K562 (cell line): ENCODE results near the gene ATM. TPM values are rescaled to one million over a fixed set of nuclear protein-coding genes. Genes with fewer than 3 reads are reported as not detected.

Experiments
- ATAC-seq: fragments of 200-7000 bp; cut with Tn5 transposase; 3 replicates; pipeline ENCODE4 v1.9.1; 2020; ENCODE audit warnings: moderate library complexity
- BruUV-seq: library from RNA; stranded (reverse); fragments of 400-500 nt; replicated peaks from 2 replicates; lab custom pipeline; 2021; lab: Mats Ljungman, UMichigan
- CTCF ChIA-PET: fragments of 300-600 bp; formaldehyde crosslinking; extraction: SDS; loops from one replicate; lab custom pipeline; 2021; ENCODE audit warnings: low intra/inter-chr PET ratio; lab: Yijun Ruan, JAX
- POLR2A ChIA-PET: fragments of 300-600, 350-650 bp; sonication (Branson Sonifier 250); formaldehyde crosslinking; extraction: SDS; loops from one replicate; lab custom pipeline; 2021; ENCODE audit warnings: antibody characterized with exemption, inconsistent platforms; lab: Yijun Ruan, JAX
- DNase-seq, 4 experiments: peaks; one replicate each; pipeline versions ENCODE4 v3.0.0 to v3.0.0-alpha.2; 2011 to 2018; ENCODE audit warnings: low spot score in 3 of 4, mixed read lengths in 3 of 4; ENCODE audit errors: extremely low read depth in 1 of 4
- FAIRE-seq: peaks from 2 replicates; lab custom pipeline; 2011; peaks lifted over from hg19 to GRCh38; lab: Jason Lieb, UNC
- H2AFZ ChIP-seq: 2 replicates; pipeline ENCODE4 v1.6.0; 2011; ENCODE audit warnings: low read depth, low read length, control low read depth, inconsistent platforms
- H3K27ac ChIP-seq: fragments of 200-600 bp; 3 replicates; pipeline ENCODE4 v1.8.0; 2011; ENCODE audit warnings: low read depth, mild to moderate bottlenecking, control low read depth, inconsistent platforms, low read length, moderate library complexity, mixed read lengths; ENCODE audit errors: extremely low read depth
- H3K27me3 ChIP-seq, 2 experiments: fragments of 300-600 bp in 1 of 2; 2 replicates in 1 of 2; 3 replicates in 1 of 2; pipeline versions ENCODE4 v1.6.0 to v1.8.0; 2011; ENCODE audit warnings: inconsistent platforms in 2 of 2, low read length in 2 of 2, mild to moderate bottlenecking in 1 of 2, mixed read lengths in 1 of 2, moderate library complexity in 1 of 2; ENCODE audit not compliant: control insufficient read depth in 2 of 2, insufficient read depth in 2 of 2
- H3K36me3 ChIP-seq: fragments of 300-600 bp; 3 replicates; pipeline ENCODE4 v1.8.0; 2011; ENCODE audit warnings: mild to moderate bottlenecking, low read length, inconsistent platforms; ENCODE audit not compliant: control insufficient read depth, insufficient read depth
- H3K4me1 ChIP-seq, 2 experiments: fragments of 200-600 bp in 1 of 2; replicated peaks in 1 of 2; 2 replicates in 1 of 2; 3 replicates in 1 of 2; pipeline versions ENCODE4 v1.5.1 to v1.8.0; 2011; ENCODE audit warnings: inconsistent platforms in 2 of 2, low read length in 2 of 2, mild to moderate bottlenecking in 1 of 2, mixed read lengths in 1 of 2, moderate library complexity in 1 of 2; ENCODE audit not compliant: control insufficient read depth in 2 of 2, insufficient read depth in 2 of 2
- H3K4me2 ChIP-seq: 2 replicates; pipeline ENCODE4 v1.6.1; 2011; ENCODE audit warnings: low read length, control low read depth, inconsistent platforms, mixed read lengths; ENCODE audit not compliant: insufficient read depth
- H3K4me3 ChIP-seq: fragments of 200-600 bp; sonication (generic), shearing (Covaris generic); 2 replicates; pipeline ENCODE4 v1.5.1; 2016; ENCODE audit warnings: control low read depth, inconsistent platforms
- H3K79me2 ChIP-seq: fragments of 200-600 bp; 3 replicates; pipeline ENCODE4 v1.8.0; 2011; ENCODE audit warnings: low read length, inconsistent platforms; ENCODE audit not compliant: control insufficient read depth, insufficient read depth
- H3K9ac ChIP-seq, 2 experiments: 2 replicates each; pipeline versions ENCODE4 v1.6.0 to v1.6.1; 2011; ENCODE audit warnings: low read depth in 2 of 2, low read length in 2 of 2, control low read depth in 1 of 2, inconsistent platforms in 1 of 2, mild to moderate bottlenecking in 1 of 2, mixed read lengths in 1 of 2; ENCODE audit not compliant: insufficient read depth in 1 of 2
- H3K9me1 ChIP-seq: one replicate; pipeline ENCODE4 v1.6.0; 2011; ENCODE audit warnings: inconsistent platforms, mild to moderate bottlenecking, low read length, moderate library complexity; ENCODE audit not compliant: control insufficient read depth, insufficient read depth
- H3K9me3 ChIP-seq: replicated peaks from 2 replicates; pipeline ENCODE4 v1.5.1; 2011; ENCODE audit warnings: low read depth, low read length, inconsistent platforms; ENCODE audit not compliant: control insufficient read depth, insufficient read depth
- H4K20me1 ChIP-seq: replicated peaks from 2 replicates; pipeline ENCODE4 v1.6.1; 2011; ENCODE audit warnings: low read length, inconsistent platforms, mixed read lengths; ENCODE audit not compliant: control insufficient read depth, insufficient read depth
- CEBPB ChIP-seq: fragments of 450-650 bp; IDR thresholded peaks from 2 replicates; pipeline ENCODE4 v1.6.1; 2016; ENCODE audit warnings: missing genetic modification characterization, missing compliant biosample characterization
- MEIS2 ChIP-seq: fragments of 450-650 bp; IDR thresholded peaks from 2 replicates; pipeline ENCODE4 v1.6.1; 2014; ENCODE audit warnings: mild to moderate bottlenecking; ENCODE audit not compliant: partially characterized antibody
- MTA1 ChIP-seq: fragments of 450-650 bp; IDR thresholded peaks from 2 replicates; pipeline ENCODE4 v1.6.1; 2017; ENCODE audit warnings: borderline replicate concordance
- NCOA6 ChIP-seq: fragments of 450-650 bp; IDR thresholded peaks from 2 replicates; pipeline ENCODE4 v1.6.1; 2017; ENCODE audit warnings: mild to moderate bottlenecking
- NEUROD1 ChIP-seq: fragments of 150-350 bp; IDR thresholded peaks from 2 replicates; pipeline ENCODE4 v1.6.1; 2014; ENCODE audit warnings: borderline replicate concordance, low read length, low read depth; ENCODE audit not compliant: partially characterized antibody
- PML ChIP-seq: IDR thresholded peaks from 2 replicates; pipeline ENCODE4 v1.6.1; 2012; ENCODE audit warnings: low read length, inconsistent platforms
- POLR2H ChIP-seq: IDR thresholded peaks from 2 replicates; pipeline ENCODE4 v1.6.1; 2016; ENCODE audit warnings: missing genetic modification characterization, low read depth, mild to moderate bottlenecking, control low read depth, missing compliant biosample characterization, moderate library complexity
- RFX5 ChIP-seq: IDR thresholded peaks from 2 replicates; pipeline ENCODE4 v1.6.1; 2011; ENCODE audit warnings: low read depth, mild to moderate bottlenecking, improper control_type of control experiment, low read length
- TARDBP ChIP-seq: fragments of 450-650 bp; IDR thresholded peaks from 2 replicates; pipeline ENCODE4 v1.6.1; 2016
- U2AF2 ChIP-seq: fragments of 200-400 bp; formaldehyde crosslinking; optimal IDR thresholded peaks from 2 replicates; pipeline ENCODE3; 2017; ENCODE audit warnings: low read depth, mild to moderate bottlenecking, low read length
- ZNF23 ChIP-seq: fragments of 250-450 bp; sonication (Bioruptor Pico); IDR thresholded peaks from 2 replicates; pipeline ENCODE4 v1.4.0; 2020; ENCODE audit warnings: mild to moderate bottlenecking
- WGBS: fragments of 100-300 bp; shearing (Covaris generic); methylation state at CpG from one replicate; pipeline ENCODE4 v1.1.6; 2016; ENCODE audit warnings: low coverage, mixed read lengths; ENCODE audit not compliant: insufficient coverage; ENCODE audit errors: missing lambda C conversion rate; 5-methylcytosine and 5-hydroxymethylcytosine counted together
- in situ Hi-C: fragments of 300-500 bp; cut with MboI; formaldehyde crosslinking; loops from 4 replicates; pipeline ENCODE4 v1.15.0; 2018; ENCODE audit warnings: inconsistent platforms, mixed read lengths
- intact Hi-C: fragments of 100-400 bp; cut with micrococcal nuclease; formaldehyde crosslinking; loops from 2 replicates; pipeline ENCODE4 v1.14.2; 2022
- polyA plus RNA-seq, 8 experiments: library from polyadenylated mRNA; depleted of rRNA in 4 of 8; stranded (reverse) in 5 of 8; unstranded in 3 of 8; fragments of >200 nt; fragmentation: Nextera tagmentation in 2 of 8; fragmentation: Illumina TruSeq in 1 of 8; extraction: Ambion mirVana in 2 of 8; extraction: Trizol in 1 of 8; gene quantifications; 2 replicates each; pipeline versions ENCODE4 v1.2.1 to v1.2.3, GENCODE V29; 2011 to 2014; ENCODE audit warnings: inconsistent platforms in 1 of 8, missing spikeins in 1 of 8
- total RNA-seq, 7 experiments: library from RNA; depleted of rRNA in 6 of 7; stranded (reverse); fragments of >200 nt in 6 of 7; fragmentation: Illumina TruSeq in 2 of 7; extraction: Trizol in 2 of 7; gene quantifications; 2 replicates each; pipeline versions ENCODE4 v1.2.1 to v1.2.3, GENCODE V29; 2011 to 2021; ENCODE audit warnings: low replicate concordance in 1 of 7
- TF ChIP-seq, protein P1 (sequence below), 2 experiments: fragments of 450-650 bp; formaldehyde crosslinking in 1 of 2; IDR thresholded peaks; 2 replicates each; pipeline versions ENCODE4 v1.4.0 to v1.6.1; 2014 to 2020; ENCODE audit warnings: mild to moderate bottlenecking in 2 of 2, borderline replicate concordance in 1 of 2, low read depth in 1 of 2
- TF ChIP-seq, protein P2 (sequence below): fragments of 450-650 bp; formaldehyde crosslinking; IDR thresholded peaks from 2 replicates; pipeline ENCODE4 v1.4.0; 2020; ENCODE audit warnings: mild to moderate bottlenecking
- TF ChIP-seq, protein P3 (sequence below), 2 experiments: fragments of 450-650 bp in 1 of 2; sonication (generic) in 1 of 2; formaldehyde crosslinking in 1 of 2; IDR thresholded peaks in 1 of 2; conservative IDR thresholded peaks in 1 of 2; 2 replicates each; pipeline versions ENCODE4 v1.6.1 to v1.8.1; 2016 to 2023; ENCODE audit warnings: mild to moderate bottlenecking in 2 of 2, moderate library complexity in 2 of 2, inconsistent platforms in 1 of 2, missing genetic modification reagents in 1 of 2

ATM gene
- total and polyA plus RNA-seq, 9 of the 15 experiments (the other 6 are each of a cell fraction or from before 2014, with no cell fraction given) = 8.3 to 46.8 (median 26.2) TPM

DNA sequence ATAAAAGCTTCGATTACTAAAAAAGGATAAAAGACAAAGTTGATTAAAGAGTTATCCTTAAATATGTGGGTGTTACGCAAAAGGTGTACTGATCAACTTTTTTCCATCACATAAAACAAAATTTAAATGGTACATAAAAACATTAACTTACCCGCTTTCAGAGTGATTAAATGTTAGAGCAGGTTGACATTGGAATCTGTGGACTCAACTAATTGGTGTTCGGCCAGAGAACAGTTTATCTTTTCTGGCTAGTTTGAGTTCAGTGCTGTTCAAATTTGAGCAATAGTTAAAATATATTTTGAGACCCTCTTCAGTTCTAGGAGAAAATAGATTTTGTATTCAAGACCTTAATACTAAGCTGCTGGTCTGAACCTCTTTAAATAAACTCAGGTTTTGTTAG lies 56.1 kb downstream of the ATM start:
- FAIRE-seq (no peak), DNase-seq (no peak)
- 90% methylated on average over 4 of the region's 4 CpGs for WGBS
- TF ChIP-seq TARDBP (no peak), NCOA6 (no peak), CEBPB (tag) (no peak), PML (no peak), POLR2H (tag) (no peak), ZNF23 (no peak), RFX5 (no peak), NEUROD1 (no peak), MEIS2 (no peak), U2AF2 (no peak), MTA1 (no peak)
- TF ChIP-seq, protein P1, sequence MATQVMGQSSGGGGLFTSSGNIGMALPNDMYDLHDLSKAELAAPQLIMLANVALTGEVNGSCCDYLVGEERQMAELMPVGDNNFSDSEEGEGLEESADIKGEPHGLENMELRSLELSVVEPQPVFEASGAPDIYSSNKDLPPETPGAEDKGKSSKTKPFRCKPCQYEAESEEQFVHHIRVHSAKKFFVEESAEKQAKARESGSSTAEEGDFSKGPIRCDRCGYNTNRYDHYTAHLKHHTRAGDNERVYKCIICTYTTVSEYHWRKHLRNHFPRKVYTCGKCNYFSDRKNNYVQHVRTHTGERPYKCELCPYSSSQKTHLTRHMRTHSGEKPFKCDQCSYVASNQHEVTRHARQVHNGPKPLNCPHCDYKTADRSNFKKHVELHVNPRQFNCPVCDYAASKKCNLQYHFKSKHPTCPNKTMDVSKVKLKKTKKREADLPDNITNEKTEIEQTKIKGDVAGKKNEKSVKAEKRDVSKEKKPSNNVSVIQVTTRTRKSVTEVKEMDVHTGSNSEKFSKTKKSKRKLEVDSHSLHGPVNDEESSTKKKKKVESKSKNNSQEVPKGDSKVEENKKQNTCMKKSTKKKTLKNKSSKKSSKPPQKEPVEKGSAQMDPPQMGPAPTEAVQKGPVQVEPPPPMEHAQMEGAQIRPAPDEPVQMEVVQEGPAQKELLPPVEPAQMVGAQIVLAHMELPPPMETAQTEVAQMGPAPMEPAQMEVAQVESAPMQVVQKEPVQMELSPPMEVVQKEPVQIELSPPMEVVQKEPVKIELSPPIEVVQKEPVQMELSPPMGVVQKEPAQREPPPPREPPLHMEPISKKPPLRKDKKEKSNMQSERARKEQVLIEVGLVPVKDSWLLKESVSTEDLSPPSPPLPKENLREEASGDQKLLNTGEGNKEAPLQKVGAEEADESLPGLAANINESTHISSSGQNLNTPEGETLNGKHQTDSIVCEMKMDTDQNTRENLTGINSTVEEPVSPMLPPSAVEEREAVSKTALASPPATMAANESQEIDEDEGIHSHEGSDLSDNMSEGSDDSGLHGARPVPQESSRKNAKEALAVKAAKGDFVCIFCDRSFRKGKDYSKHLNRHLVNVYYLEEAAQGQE (IDR thresholded peaks at IDR 0.05; ENCODE audit: borderline replicate concordance) = no peak
- TF ChIP-seq, protein P1 (CRISPR knock-in tag; IDR thresholded peaks at IDR 0.05; ENCODE audit: low read depth) = no peak
- TF ChIP-seq, protein P2, sequence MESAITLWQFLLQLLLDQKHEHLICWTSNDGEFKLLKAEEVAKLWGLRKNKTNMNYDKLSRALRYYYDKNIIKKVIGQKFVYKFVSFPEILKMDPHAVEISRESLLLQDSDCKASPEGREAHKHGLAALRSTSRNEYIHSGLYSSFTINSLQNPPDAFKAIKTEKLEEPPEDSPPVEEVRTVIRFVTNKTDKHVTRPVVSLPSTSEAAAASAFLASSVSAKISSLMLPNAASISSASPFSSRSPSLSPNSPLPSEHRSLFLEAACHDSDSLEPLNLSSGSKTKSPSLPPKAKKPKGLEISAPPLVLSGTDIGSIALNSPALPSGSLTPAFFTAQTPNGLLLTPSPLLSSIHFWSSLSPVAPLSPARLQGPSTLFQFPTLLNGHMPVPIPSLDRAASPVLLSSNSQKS (CRISPR knock-in tag) = no peak
- TF ChIP-seq, protein P3, sequence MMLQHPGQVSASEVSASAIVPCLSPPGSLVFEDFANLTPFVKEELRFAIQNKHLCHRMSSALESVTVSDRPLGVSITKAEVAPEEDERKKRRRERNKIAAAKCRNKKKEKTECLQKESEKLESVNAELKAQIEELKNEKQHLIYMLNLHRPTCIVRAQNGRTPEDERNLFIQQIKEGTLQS (IDR thresholded peaks at IDR 0.05) = no peak
- TF ChIP-seq, protein P3 (CRISPR knock-in tag; conservative IDR thresholded peaks at IDR 0.05) = no peak

More for the DNA sequence above, 56.1 kb downstream of the ATM start:
- H3K36me3 ChIP-seq = peaks cover 19% of the 10 kb centered on the region; the same call in 2 of the 3 replicates
- CTCF ChIA-PET = no interaction called here
- no peak overlapping the region for H3K4me2 ChIP-seq
- no peaks in the 10 kb centered on the region for H3K27me3 ChIP-seq
- H4K20me1 ChIP-seq = no peaks in the 10 kb centered on the region
- BruUV-seq = no TSS peak
- POLR2A ChIA-PET = interaction anchor here (0.9 kb wide), 1 partner anchor 27 kb away, joined by 3 read pairs; no protein-coding TSS in a partner anchor
- intact Hi-C loops (no loop called here), in situ Hi-C loops (no loop called here)
- no peak overlapping the region for H3K27ac ChIP-seq
- H3K9ac ChIP-seq = no peak overlapping the region
- H3K9me1 ChIP-seq = no peaks in the 10 kb centered on the region
- no peak overlapping the region for H2AFZ ChIP-seq
- ATAC-seq = no peak
- no peak overlapping the region for H3K4me3 ChIP-seq
- H3K9me3 ChIP-seq = no peaks in the 10 kb centered on the region
- H3K4me1 ChIP-seq = no peaks in the 10 kb centered on the region; a peak in 1 of 5 replicates
- H3K79me2 ChIP-seq = no peaks in the 10 kb centered on the region
